HG02610 (cell line): ENCODE data around the gene FTO.

Experiments
- ATAC-seq: cut with Tn5 transposase; IDR thresholded peaks from one replicate; pipeline ENCODE4 v1.9.1; 2021; ENCODE audit warnings: mild to moderate bottlenecking, moderate library complexity; ENCODE audit not compliant: unreplicated experiment

Gene FTO

DNA sequence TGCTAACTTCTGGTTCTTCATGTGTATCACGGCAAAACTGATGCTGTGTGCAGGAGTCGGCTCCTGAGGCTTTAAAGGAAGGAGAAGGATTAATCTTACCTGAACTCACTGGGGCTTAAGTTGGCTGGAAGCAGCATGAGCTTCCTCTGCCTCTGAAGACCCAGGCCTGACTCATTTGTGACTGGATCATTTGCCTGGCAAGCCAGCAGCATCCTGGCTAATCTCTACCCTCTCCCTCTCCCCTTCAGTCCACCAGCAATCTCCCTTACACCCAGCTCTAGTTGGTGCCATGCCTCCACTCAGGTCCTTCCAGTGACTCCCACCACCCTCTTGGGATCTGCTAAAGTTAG is 432.3 kb downstream of the FTO start:
- ATAC-seq, result no peak

- ATAC-seq, result no peak
Observed at GRCh38 chr16:54140057-54140787, 436.3 kb downstream of the FTO start.

DNA sequence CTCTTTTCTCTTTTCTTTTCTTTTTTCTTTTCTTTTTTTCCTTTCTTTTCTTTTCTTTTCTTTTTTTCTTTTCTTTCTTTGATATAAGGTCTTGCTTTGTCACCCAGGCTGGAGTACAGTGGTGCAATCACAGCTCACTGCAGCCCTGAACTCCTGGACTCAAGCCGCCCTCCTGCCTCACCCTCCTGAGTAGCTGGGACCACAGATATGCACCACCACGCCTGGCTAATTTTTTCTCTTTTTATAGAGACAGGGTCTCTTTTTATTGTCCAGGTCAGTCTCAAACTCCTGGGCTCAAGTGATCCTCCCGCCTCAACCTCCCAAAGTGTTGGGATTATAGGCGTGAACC is 436.8 kb downstream of the FTO start:
- no peak for ATAC-seq

DNA sequence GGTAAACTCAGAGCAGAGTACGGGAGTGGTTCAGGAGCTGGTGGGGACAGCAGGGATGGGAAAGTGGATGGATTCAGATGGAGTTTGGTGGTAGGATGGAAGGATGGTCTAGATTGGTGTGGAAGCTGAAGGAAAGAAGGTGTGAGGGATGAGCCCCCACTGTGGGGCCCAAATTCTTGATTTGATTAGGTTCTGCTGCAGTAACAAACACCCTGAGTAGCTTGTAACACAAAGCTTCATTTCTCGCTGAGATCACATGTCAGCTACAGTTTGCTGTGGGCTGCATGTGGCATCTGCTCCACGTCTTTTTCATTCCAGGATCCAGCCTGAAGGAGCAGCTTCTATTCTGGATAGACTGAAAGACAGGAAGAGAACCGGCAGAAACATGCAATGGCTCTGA is 438.8 kb downstream of the FTO start:
- no peak for ATAC-seq

- ATAC-seq, result no peak
Observed at GRCh38 chr16:54143410-54143809, 439.5 kb downstream of the FTO start.

GRCh38 chr16:54143934-54144571 is 440.1 kb downstream of the FTO start:
- no peak for ATAC-seq

DNA sequence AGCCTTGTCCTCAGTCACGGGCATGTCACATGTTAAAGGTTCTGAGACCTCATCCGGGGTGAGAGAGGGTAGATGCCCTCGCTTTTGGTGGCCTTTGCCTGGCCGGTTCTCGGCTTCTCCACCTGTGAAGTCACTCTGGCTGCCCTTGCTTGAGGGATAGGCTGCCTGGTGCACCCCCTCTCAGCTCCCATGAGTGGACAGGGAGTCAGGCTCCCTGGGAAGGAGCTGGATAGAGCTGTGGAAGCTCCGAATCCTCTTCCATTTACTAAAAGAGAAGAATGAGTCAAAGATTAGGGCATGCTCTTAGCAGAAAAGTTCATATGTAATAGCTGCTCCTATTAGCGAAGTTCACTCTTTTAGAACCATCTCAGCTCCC is 440.6 kb downstream of the FTO start:
- no peak for ATAC-seq

DNA sequence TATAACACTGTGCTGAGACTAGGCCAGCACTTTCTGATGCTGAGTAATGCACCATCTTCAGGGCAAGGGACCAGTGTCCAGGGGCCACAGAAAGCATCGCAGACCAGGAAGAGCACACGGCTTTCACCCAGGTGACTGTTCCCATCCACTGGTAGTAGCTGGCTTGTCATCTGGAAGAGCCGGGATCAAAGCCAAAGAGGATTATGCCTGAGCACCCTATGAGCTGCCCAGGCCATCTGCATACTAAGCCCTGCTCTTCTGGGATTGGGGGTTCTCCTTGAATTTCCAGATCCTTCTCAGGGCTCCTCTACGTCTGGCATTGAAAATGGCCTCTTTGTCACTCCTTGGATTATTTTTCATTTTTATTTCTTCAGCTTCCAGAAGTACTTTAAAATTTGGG is 441.9 kb downstream of the FTO start:
- no peak for ATAC-seq

GRCh38 chr16:54148974-54149373 is 445.0 kb downstream of the FTO start:
- ATAC-seq, result no peak

- ATAC-seq, result no peak
Observed at GRCh38 chr16:54150861-54151260, 446.9 kb downstream of the FTO start.

- ATAC-seq, result no peak
Observed at GRCh38 chr16:54152362-54153239, 448.6 kb downstream of the FTO start.

DNA sequence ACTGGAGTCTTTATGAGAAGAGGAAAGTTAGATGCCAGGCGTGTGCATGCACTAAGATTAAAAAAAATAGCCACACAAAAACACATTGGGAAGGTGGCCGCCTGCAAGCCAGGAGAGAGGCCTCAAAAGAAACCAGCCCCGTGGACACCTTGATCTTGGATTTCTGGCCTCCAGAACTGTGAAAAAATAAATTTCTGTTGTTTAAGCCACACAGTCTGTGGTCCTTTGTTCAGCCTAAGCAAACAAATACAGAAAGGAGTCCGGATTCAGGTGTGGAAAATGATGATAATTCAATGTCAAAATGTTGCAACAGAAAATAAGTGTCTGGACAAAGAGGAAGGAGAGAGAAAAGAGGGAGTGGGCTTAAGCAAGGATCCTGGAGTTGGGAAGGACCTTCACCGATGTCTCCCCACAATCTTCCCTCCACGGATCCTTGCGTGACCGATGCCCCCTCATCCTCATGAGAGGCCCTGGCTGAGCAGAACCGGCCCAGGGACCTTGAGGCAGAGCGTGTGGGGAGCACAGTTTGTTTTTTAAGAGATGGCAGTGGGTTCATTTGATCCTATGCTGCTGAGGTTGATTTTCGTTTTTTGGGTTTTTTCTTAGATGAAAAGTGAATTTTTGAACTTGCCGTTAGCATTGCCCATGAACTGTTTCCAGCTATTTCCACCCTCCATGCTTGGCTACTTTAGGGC is 449.4 kb downstream of the FTO start:
- no peak for ATAC-seq

DNA sequence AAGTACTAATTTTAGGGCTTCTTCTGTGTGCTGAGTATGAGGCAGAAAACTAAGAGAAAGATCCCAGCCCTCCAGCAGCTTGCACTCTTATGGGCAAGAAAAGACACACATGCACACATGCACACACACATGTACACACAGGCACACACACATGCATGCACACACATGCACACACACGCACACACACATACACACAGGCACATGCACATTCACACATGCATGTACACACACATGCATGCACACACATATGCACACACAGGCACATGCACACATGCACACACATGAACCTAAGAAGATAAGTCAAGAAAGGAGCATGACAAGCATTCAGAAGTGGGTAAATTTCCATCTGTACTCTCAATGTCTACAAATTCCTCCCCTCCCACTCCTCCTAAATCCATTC is 452.4 kb downstream of the FTO start:
- ATAC-seq, result no peak

DNA sequence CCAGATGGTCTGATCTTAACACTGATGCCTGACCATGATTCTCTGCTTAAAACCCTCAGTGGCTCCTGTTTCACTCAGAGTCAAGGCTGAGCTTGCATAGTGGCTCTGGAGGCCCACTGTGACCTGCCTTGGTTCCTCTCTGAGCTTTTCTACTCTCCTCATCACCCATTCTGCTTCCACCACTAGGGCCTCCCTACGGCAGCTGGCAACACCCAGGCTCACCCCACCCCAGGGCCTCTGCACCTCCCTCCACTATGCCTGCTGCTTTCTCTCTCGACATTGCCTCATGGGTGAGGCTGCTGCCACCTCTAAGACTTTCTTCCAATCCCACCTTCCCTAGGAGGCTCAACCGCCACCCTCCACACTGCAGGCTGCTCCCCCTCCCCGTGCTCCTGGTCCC is 455.0 kb downstream of the FTO start:
- no peak for ATAC-seq

- ATAC-seq, result no peak
Observed at GRCh38 chr16:54159490-54160080, 455.6 kb downstream of the FTO start.

DNA sequence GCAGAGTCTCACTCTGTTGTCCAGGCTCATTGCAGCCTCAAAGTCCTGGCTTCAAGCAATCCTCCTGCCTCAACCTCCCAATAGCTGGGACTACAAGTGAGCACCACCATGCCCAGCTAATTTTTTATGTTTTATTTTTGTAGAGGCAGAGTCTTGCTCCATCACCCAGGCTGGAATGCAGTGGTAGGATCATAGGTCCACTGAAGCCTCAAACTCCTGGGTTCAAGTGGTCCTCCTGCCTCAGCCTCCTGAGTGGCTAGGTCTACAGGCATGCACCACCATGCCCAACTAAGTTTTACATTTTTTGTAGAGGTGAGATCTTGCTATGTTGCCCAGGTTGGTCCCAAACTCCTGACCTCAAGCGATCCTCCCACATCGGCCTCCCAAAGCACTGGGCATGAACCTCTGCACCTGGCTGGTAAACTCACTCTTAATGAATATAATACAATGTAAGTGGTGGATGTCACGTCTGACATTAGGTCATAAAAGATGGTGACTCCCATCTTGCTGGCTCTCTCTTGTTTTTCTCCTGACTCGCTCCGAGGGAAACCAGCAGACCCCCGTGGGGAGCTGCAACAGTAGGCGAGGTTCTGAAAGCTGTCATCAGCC is 456.4 kb downstream of the FTO start:
- no peak for ATAC-seq

GRCh38 chr16:54160939-54161897 is 457.3 kb downstream of the FTO start:
- ATAC-seq, result no peak

DNA sequence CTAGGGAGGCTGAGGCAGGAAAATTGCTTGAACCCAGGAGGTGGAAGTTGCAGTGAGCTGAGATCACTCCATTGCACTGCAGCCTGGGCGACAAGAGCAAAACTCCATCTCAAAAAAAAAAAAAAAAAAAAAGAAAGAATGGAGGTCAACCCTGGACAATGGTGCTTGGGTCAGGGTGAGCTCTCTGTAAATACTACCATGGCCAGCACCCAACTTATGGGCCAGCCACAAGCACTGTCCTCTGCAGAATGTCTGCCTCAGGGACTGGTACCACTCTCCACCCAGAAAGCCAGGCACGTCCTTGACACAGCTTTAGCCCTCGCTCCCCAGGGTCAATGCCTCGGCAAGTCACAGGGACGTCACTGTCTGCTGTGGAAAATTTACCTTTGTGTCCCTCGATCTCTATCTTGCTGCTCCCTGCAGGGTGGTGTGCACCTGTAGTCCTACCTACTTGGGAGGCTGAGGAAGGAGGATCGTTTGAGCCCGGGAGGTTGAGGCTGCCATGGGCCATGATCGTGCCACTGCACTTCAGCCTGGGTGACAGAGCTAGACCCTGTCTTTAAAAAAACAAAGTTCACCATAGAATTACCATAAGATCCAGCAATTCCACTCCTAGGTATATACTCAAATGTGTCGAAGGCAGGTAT is 459.4 kb downstream of the FTO start:
- ATAC-seq, result no peak

- ATAC-seq, result no peak
Observed at GRCh38 chr16:54164789-54165173, 460.8 kb downstream of the FTO start.
